GM18867 (cell line): ENCODE data around the gene C13orf46.

Experiments used
- ATAC-seq: cut with Tn5 transposase; IDR thresholded peaks from one replicate; pipeline ENCODE4 v1.9.1; 2021; ENCODE audit warnings: mild to moderate bottlenecking, moderate library complexity; ENCODE audit not compliant: unreplicated experiment

C13orf46 gene

GRCh38 chr13:113941571-113942191 lies 32.2 kb downstream of the C13orf46 start:
- ATAC-seq, result no peak

GRCh38 chr13:113939944-113940297 lies 34.0 kb downstream of the C13orf46 start:
- no peak for ATAC-seq

- ATAC-seq, result no peak
Observed at GRCh38 chr13:113939129-113939943, 34.5 kb downstream of the C13orf46 start.

- no peak for ATAC-seq
Observed at GRCh38 chr13:113938716-113939115, 35.2 kb downstream of the C13orf46 start.

GRCh38 chr13:113938246-113938645 lies 35.6 kb downstream of the C13orf46 start:
- no peak for ATAC-seq

- ATAC-seq, result no peak
Observed at GRCh38 chr13:113937527-113938180, 36.2 kb downstream of the C13orf46 start.

GRCh38 chr13:113937073-113937472 lies 36.8 kb downstream of the C13orf46 start:
- no peak for ATAC-seq

GRCh38 chr13:113936166-113936965 lies 37.5 kb downstream of the C13orf46 start:
- ATAC-seq, result no peak

GRCh38 chr13:113935001-113935844 lies 38.7 kb downstream of the C13orf46 start:
- ATAC-seq, result no peak

GRCh38 chr13:113934576-113934975 lies 39.3 kb downstream of the C13orf46 start:
- no peak for ATAC-seq

- no peak for ATAC-seq
Observed at GRCh38 chr13:113933901-113934300, 40.0 kb downstream of the C13orf46 start.

- no peak for ATAC-seq
Observed at GRCh38 chr13:113931841-113932459, 41.9 kb downstream of the C13orf46 start.

GRCh38 chr13:113930671-113931637 lies 42.9 kb downstream of the C13orf46 start:
- ATAC-seq, result peak; percentile 85

- no peak for ATAC-seq
Observed at GRCh38 chr13:113929628-113930615, 44.0 kb downstream of the C13orf46 start.

GRCh38 chr13:113928685-113929627 lies 44.9 kb downstream of the C13orf46 start:
- ATAC-seq, result no peak
